K562 (cell line): ENCODE measurements around the gene ARRDC5. TPM values are rescaled to one million over a fixed set of nuclear protein-coding genes. Genes with fewer than 3 reads are reported as not detected.
A peak's percentile ranks its signal among the peaks of the same experiment; 100 is the strongest.

Experiments used
- ATAC-seq: fragments of 200-7000 bp; cut with Tn5 transposase; 3 replicates; pipeline ENCODE4 v1.9.1; 2020; ENCODE audit warnings: moderate library complexity
- BruUV-seq: library from RNA; stranded (reverse); fragments of 400-500 nt; replicated peaks from 2 replicates; lab custom pipeline; 2021; lab: Mats Ljungman, UMichigan
- CTCF ChIA-PET: fragments of 300-600 bp; formaldehyde crosslinking; extraction: SDS; loops from one replicate; lab custom pipeline; 2021; ENCODE audit warnings: low intra/inter-chr PET ratio; lab: Yijun Ruan, JAX
- POLR2A ChIA-PET: fragments of 300-600, 350-650 bp; sonication (Branson Sonifier 250); formaldehyde crosslinking; extraction: SDS; loops from one replicate; lab custom pipeline; 2021; ENCODE audit warnings: antibody characterized with exemption, inconsistent platforms; lab: Yijun Ruan, JAX
- DNase-seq, 4 experiments: peaks; one replicate each; pipeline versions ENCODE4 v3.0.0 to v3.0.0-alpha.2; 2011 to 2018; ENCODE audit warnings: low spot score in 3 of 4, mixed read lengths in 3 of 4; ENCODE audit errors: extremely low read depth in 1 of 4
- FAIRE-seq: peaks from 2 replicates; lab custom pipeline; 2011; peaks lifted over from hg19 to GRCh38; lab: Jason Lieb, UNC
- H2AFZ ChIP-seq: 2 replicates; pipeline ENCODE4 v1.6.0; 2011; ENCODE audit warnings: low read depth, low read length, control low read depth, inconsistent platforms
- H3K27ac ChIP-seq: fragments of 200-600 bp; 3 replicates; pipeline ENCODE4 v1.8.0; 2011; ENCODE audit warnings: low read depth, mild to moderate bottlenecking, control low read depth, inconsistent platforms, low read length, moderate library complexity, mixed read lengths; ENCODE audit errors: extremely low read depth
- H3K27me3 ChIP-seq, 2 experiments: fragments of 300-600 bp in 1 of 2; 2 replicates in 1 of 2; 3 replicates in 1 of 2; pipeline versions ENCODE4 v1.6.0 to v1.8.0; 2011; ENCODE audit warnings: inconsistent platforms in 2 of 2, low read length in 2 of 2, mild to moderate bottlenecking in 1 of 2, mixed read lengths in 1 of 2, moderate library complexity in 1 of 2; ENCODE audit not compliant: control insufficient read depth in 2 of 2, insufficient read depth in 2 of 2
- H3K36me3 ChIP-seq: fragments of 300-600 bp; 3 replicates; pipeline ENCODE4 v1.8.0; 2011; ENCODE audit warnings: mild to moderate bottlenecking, low read length, inconsistent platforms; ENCODE audit not compliant: control insufficient read depth, insufficient read depth
- H3K4me1 ChIP-seq, 2 experiments: fragments of 200-600 bp in 1 of 2; replicated peaks in 1 of 2; 2 replicates in 1 of 2; 3 replicates in 1 of 2; pipeline versions ENCODE4 v1.5.1 to v1.8.0; 2011; ENCODE audit warnings: inconsistent platforms in 2 of 2, low read length in 2 of 2, mild to moderate bottlenecking in 1 of 2, mixed read lengths in 1 of 2, moderate library complexity in 1 of 2; ENCODE audit not compliant: control insufficient read depth in 2 of 2, insufficient read depth in 2 of 2
- H3K4me2 ChIP-seq: 2 replicates; pipeline ENCODE4 v1.6.1; 2011; ENCODE audit warnings: low read length, control low read depth, inconsistent platforms, mixed read lengths; ENCODE audit not compliant: insufficient read depth
- H3K4me3 ChIP-seq: fragments of 200-600 bp; sonication (generic), shearing (Covaris generic); 2 replicates; pipeline ENCODE4 v1.5.1; 2016; ENCODE audit warnings: control low read depth, inconsistent platforms
- H3K79me2 ChIP-seq: fragments of 200-600 bp; 3 replicates; pipeline ENCODE4 v1.8.0; 2011; ENCODE audit warnings: low read length, inconsistent platforms; ENCODE audit not compliant: control insufficient read depth, insufficient read depth
- H3K9ac ChIP-seq, 2 experiments: 2 replicates each; pipeline versions ENCODE4 v1.6.0 to v1.6.1; 2011; ENCODE audit warnings: low read depth in 2 of 2, low read length in 2 of 2, control low read depth in 1 of 2, inconsistent platforms in 1 of 2, mild to moderate bottlenecking in 1 of 2, mixed read lengths in 1 of 2; ENCODE audit not compliant: insufficient read depth in 1 of 2
- H3K9me1 ChIP-seq: one replicate; pipeline ENCODE4 v1.6.0; 2011; ENCODE audit warnings: inconsistent platforms, mild to moderate bottlenecking, low read length, moderate library complexity; ENCODE audit not compliant: control insufficient read depth, insufficient read depth
- H3K9me3 ChIP-seq: replicated peaks from 2 replicates; pipeline ENCODE4 v1.5.1; 2011; ENCODE audit warnings: low read depth, low read length, inconsistent platforms; ENCODE audit not compliant: control insufficient read depth, insufficient read depth
- H4K20me1 ChIP-seq: replicated peaks from 2 replicates; pipeline ENCODE4 v1.6.1; 2011; ENCODE audit warnings: low read length, inconsistent platforms, mixed read lengths; ENCODE audit not compliant: control insufficient read depth, insufficient read depth
- CBX8 ChIP-seq: fragments of 200-600 bp; sonication (generic); IDR thresholded peaks from 2 replicates; pipeline ENCODE4 v1.6.1; 2012; ENCODE audit warnings: borderline replicate concordance, mixed run types, low read depth, mild to moderate bottlenecking, moderate library complexity, mixed read lengths, low read length, control low read depth, inconsistent platforms; ENCODE audit not compliant: poor library complexity, severe bottlenecking; ENCODE audit errors: extremely low read depth
- CEBPB ChIP-seq: fragments of 450-650 bp; IDR thresholded peaks from 2 replicates; pipeline ENCODE4 v1.6.1; 2016; ENCODE audit warnings: missing genetic modification characterization, missing compliant biosample characterization
- COPS2 ChIP-seq: fragments of 450-650 bp; conservative IDR thresholded peaks from 2 replicates; pipeline ENCODE4 v1.6.1; 2016; ENCODE audit warnings: mild to moderate bottlenecking, moderate library complexity
- EGR1 ChIP-seq: fragments of 450-650 bp; conservative IDR thresholded peaks from 2 replicates; pipeline ENCODE4 v1.6.1; 2017; ENCODE audit warnings: mild to moderate bottlenecking
- FIP1L1 ChIP-seq: fragments of 200-400 bp; formaldehyde crosslinking; IDR thresholded peaks from 2 replicates; pipeline ENCODE4 v1.6.1; 2018; ENCODE audit warnings: mild to moderate bottlenecking, low read depth, low read length; ENCODE audit not compliant: poor library complexity, severe bottlenecking
- HIVEP1 ChIP-seq: fragments of 250-450 bp; sonication (Bioruptor Pico); IDR thresholded peaks from 2 replicates; pipeline ENCODE4 v1.4.0; 2020; ENCODE audit warnings: mild to moderate bottlenecking
- HLTF ChIP-seq: fragments of 450-650 bp; IDR thresholded peaks from 2 replicates; pipeline ENCODE4 v1.6.1; 2016
- IRF2 ChIP-seq: sonication (generic); formaldehyde crosslinking; IDR thresholded peaks from 2 replicates; pipeline ENCODE4 v1.8.1; 2022; ENCODE audit warnings: mild to moderate bottlenecking, missing genetic modification reagents
- JUND ChIP-seq, 2 experiments: IDR thresholded peaks; 2 replicates in 1 of 2; 3 replicates in 1 of 2; pipeline ENCODE4 v1.6.1; 2011; ENCODE audit warnings: borderline replicate concordance in 2 of 2, low read depth in 2 of 2, low read length in 2 of 2, improper control_type of control experiment in 1 of 2, missing biosample characterization in 1 of 2, missing genetic modification characterization in 1 of 2, missing genetic modification reagents in 1 of 2
- ZNF146 ChIP-seq: IDR thresholded peaks from one replicate; pipeline ENCODE4 v1.6.1; 2018; ENCODE audit warnings: missing compliant biosample characterization; ENCODE audit not compliant: unreplicated experiment
- ZNF232 ChIP-seq: sonication (generic); formaldehyde crosslinking; IDR thresholded peaks from 2 replicates; pipeline ENCODE4 v1.8.0; 2022; ENCODE audit warnings: mild to moderate bottlenecking, missing genetic modification reagents
- WGBS: fragments of 100-300 bp; shearing (Covaris generic); methylation state at CpG from one replicate; pipeline ENCODE4 v1.1.6; 2016; ENCODE audit warnings: low coverage, mixed read lengths; ENCODE audit not compliant: insufficient coverage; ENCODE audit errors: missing lambda C conversion rate; 5-methylcytosine and 5-hydroxymethylcytosine counted together
- in situ Hi-C: fragments of 300-500 bp; cut with MboI; formaldehyde crosslinking; loops from 4 replicates; pipeline ENCODE4 v1.15.0; 2018; ENCODE audit warnings: inconsistent platforms, mixed read lengths
- intact Hi-C: fragments of 100-400 bp; cut with micrococcal nuclease; formaldehyde crosslinking; loops from 2 replicates; pipeline ENCODE4 v1.14.2; 2022
- polyA plus RNA-seq, 8 experiments: library from polyadenylated mRNA; depleted of rRNA in 4 of 8; stranded (reverse) in 5 of 8; unstranded in 3 of 8; fragments of >200 nt; fragmentation: Nextera tagmentation in 2 of 8; fragmentation: Illumina TruSeq in 1 of 8; extraction: Ambion mirVana in 2 of 8; extraction: Trizol in 1 of 8; gene quantifications; 2 replicates each; pipeline versions ENCODE4 v1.2.1 to v1.2.3, GENCODE V29; 2011 to 2014; ENCODE audit warnings: inconsistent platforms in 1 of 8, missing spikeins in 1 of 8
- total RNA-seq, 7 experiments: library from RNA; depleted of rRNA in 6 of 7; stranded (reverse); fragments of >200 nt in 6 of 7; fragmentation: Illumina TruSeq in 2 of 7; extraction: Trizol in 2 of 7; gene quantifications; 2 replicates each; pipeline versions ENCODE4 v1.2.1 to v1.2.3, GENCODE V29; 2011 to 2021; ENCODE audit warnings: low replicate concordance in 1 of 7
- TF ChIP-seq, protein P1 (sequence below), 2 experiments: fragments of 450-650 bp; conservative IDR thresholded peaks; 2 replicates each; pipeline ENCODE4 v1.6.1; 2017; ENCODE audit warnings: mild to moderate bottlenecking in 2 of 2, moderate library complexity in 2 of 2

ARRDC5 gene
- total and polyA plus RNA-seq, 9 of the 15 experiments (the other 6 are each of a cell fraction or from before 2014, with no cell fraction given), result not detected

DNA sequence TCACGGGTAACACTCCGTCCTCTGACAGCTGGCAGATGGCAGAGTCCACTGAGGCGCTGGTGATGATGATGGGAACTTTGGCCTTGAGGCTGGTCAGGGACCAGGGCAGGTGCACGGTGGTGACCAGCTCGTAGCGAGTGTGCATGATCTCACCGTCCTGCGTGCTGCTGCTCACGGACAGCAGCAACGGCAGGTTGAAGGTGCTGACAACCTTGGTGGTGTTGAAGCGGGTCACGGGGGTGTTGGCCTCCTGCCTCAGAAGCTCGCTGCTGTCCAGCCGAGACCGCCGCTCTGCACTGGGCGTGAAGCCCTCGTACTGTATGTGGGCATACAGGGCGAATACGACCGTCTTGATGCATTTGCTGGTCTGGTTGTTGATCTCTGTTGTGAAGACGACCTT, 11.6 kb downstream of the ARRDC5 start (continued):
- no peak for TF ChIP-seq JUND (IDR thresholded peaks at IDR 0.05; ENCODE audit: borderline replicate concordance, low read depth, low read length)
- no peak for TF ChIP-seq JUND (tag; IDR thresholded peaks at IDR 0.05; ENCODE audit: borderline replicate concordance, low read depth, low read length)
- TF ChIP-seq IRF2 (CRISPR knock-in tag), result 0 out of 2 replicates have a peak, but pooled peaks have one; percentile 12
- TF ChIP-seq, protein P1, sequence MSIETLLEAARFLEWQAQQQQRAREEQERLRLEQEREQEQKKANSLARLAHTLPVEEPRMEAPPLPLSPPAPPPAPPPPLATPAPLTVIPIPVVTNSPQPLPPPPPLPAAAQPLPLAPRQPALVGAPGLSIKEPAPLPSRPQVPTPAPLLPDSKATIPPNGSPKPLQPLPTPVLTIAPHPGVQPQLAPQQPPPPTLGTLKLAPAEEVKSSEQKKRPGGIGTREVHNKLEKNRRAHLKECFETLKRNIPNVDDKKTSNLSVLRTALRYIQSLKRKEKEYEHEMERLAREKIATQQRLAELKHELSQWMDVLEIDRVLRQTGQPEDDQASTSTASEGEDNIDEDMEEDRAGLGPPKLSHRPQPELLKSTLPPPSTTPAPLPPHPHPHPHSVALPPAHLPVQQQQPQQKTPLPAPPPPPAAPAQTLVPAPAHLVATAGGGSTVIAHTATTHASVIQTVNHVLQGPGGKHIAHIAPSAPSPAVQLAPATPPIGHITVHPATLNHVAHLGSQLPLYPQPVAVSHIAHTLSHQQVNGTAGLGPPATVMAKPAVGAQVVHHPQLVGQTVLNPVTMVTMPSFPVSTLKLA (conservative IDR thresholded peaks at IDR 0.05), result no peak
- no peak for TF ChIP-seq COPS2

DNA sequence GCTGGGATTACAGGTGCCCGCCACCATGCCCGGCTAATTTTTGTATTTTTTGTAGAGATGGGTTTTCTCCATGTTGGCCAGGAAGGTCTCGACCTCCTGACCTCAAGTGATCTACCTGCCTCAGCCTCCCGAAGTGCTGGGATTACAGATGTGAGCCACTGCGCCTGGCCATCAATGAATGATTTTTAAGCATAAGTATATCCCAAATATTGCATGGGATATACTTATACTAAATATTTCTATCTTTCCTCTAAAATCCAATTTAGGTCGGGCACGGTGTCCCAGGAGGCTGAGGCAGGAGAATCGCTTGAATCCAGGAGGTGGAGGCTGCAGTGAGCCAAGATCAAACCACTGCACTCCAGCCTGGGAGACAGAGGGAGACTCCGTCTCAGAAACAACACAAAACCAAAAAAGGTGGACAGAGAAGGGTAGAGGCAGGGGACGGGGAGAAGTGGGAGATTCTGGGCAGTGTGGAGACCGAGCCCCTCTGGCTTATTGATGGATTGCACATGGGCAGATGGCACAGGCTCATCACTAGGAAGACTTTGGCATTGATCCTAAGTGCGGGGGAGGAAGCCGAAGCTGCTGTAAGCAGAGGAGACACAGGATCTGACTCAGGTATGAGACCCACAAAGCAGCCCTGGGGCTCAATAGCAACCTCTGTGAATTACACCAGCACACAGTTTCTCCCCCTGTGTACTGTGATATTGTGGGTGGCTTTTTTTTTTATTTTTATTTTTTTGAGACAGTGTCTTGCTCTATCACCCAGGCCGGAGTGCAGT, 13.5 kb downstream of the ARRDC5 start:
- CTCF ChIA-PET, result no interaction called here
- H3K4me1 ChIP-seq, result peaks cover 0 to 4% of the 10 kb centered on the region in 2 experiments; a peak in 2 of 5 replicates
- intact Hi-C loops, result no loop called here
- DNase-seq, result peak in 2 of 4 experiments; percentile 11 to 16
- no peak for FAIRE-seq
- H3K4me2 ChIP-seq, result no peak overlapping the region
- H3K4me3 ChIP-seq, result no peak overlapping the region
- no peak overlapping the region for H3K9ac ChIP-seq
- H4K20me1 ChIP-seq, result no peaks in the 10 kb centered on the region
- H3K9me1 ChIP-seq, result no peaks in the 10 kb centered on the region
- no peaks in the 10 kb centered on the region for H3K9me3 ChIP-seq
- WGBS, result 41% methylated on average over 14 of the region's 14 CpGs
- no peaks in the 10 kb centered on the region for H3K79me2 ChIP-seq
- H3K36me3 ChIP-seq, result no peaks in the 10 kb centered on the region
- ATAC-seq, result peak; percentile 42; the same call in 2 of the 3 replicates
- peaks cover 7 to 13% of the 10 kb centered on the region in 2 experiments; a peak in 3 of 5 replicates for H3K27me3 ChIP-seq
- H2AFZ ChIP-seq, result no peak overlapping the region
- POLR2A ChIA-PET, result interaction anchor here (0.6 to 1.1 kb wide), 2 partner anchors 22 to 76 kb away, joined by 3 to 4 read pairs; no protein-coding TSS in a partner anchor
- no TSS peak for BruUV-seq
- H3K27ac ChIP-seq, result no peak overlapping the region
- in situ Hi-C loops, result no loop called here
- 0 out of 2 replicates have a peak, but pooled peaks have one; percentile 42 for TF ChIP-seq HLTF
- TF ChIP-seq ZNF146, result no peak
- TF ChIP-seq HIVEP1 (CRISPR knock-in tag), result no peak
- no peak for TF ChIP-seq CEBPB (tag)
- no peak for TF ChIP-seq FIP1L1
- no peak for TF ChIP-seq ZNF232 (CRISPR knock-in tag)
- TF ChIP-seq EGR1, result peak; percentile 64
- TF ChIP-seq CBX8, result no peak
